Measurements from ENCODE around the gene GUCD1.
"Not testable (repeated sequence)": the region's sequence is repeated elsewhere in the genome, so short reads cannot be mapped to it uniquely, and the experiment has no call there.

Gene GUCD1

GRCh38 chr22:24595863-24596262 is 40.9 kb upstream of the GUCD1 start:
- peak; percentile 28 for DNase-seq (ENCODE audit: low read depth)
- H3K4me3 ChIP-seq (ENCODE audit: low read depth, low read length), result no peak overlapping the region
- TF ChIP-seq CTCF (IDR thresholded peaks at IDR 0.05; ENCODE audit: control insufficient read depth, extremely low read depth, insufficient read depth), result no peak

- H3K4me3 ChIP-seq (ENCODE audit: low read depth, low read length), result peak overlapping the region; percentile 41
- TF ChIP-seq CTCF (IDR thresholded peaks at IDR 0.05; ENCODE audit: control insufficient read depth, extremely low read depth, insufficient read depth), result no peak
Observed at GRCh38 chr22:24595228-24595627, 40.3 kb upstream of the GUCD1 start.

GRCh38 chr22:24594569-24595120 is 39.7 kb upstream of the GUCD1 start:
- H3K4me3 ChIP-seq (ENCODE audit: low read depth, low read length), result peak overlapping the region; percentile 41
- no peak for TF ChIP-seq CTCF (IDR thresholded peaks at IDR 0.05; ENCODE audit: control insufficient read depth, extremely low read depth, insufficient read depth)
- peak; percentile 63 for DNase-seq (ENCODE audit: low read depth)

More at GRCh38 chr22:24595228-24595627, 40.3 kb upstream of the GUCD1 start:
- no peak for DNase-seq (ENCODE audit: low read depth)

- peak; percentile 59 for DNase-seq (ENCODE audit: low read depth)
- no peak for TF ChIP-seq CTCF (IDR thresholded peaks at IDR 0.05; ENCODE audit: control insufficient read depth, extremely low read depth, insufficient read depth)
Observed at GRCh38 chr22:24593836-24594568, 39.1 kb upstream of the GUCD1 start.

GRCh38 chr22:24593559-24593835 is 38.6 kb upstream of the GUCD1 start:
- not testable (repeated sequence) for DNase-seq (ENCODE audit: low read depth)
- peak overlapping the region; percentile 60 for H3K4me3 ChIP-seq (ENCODE audit: low read depth, low read length)

More at GRCh38 chr22:24593836-24594568, 39.1 kb upstream of the GUCD1 start:
- no peak overlapping the region for H3K4me3 ChIP-seq (ENCODE audit: low read depth, low read length)

- DNase-seq (ENCODE audit: low read depth), result peak; percentile 57
- H3K4me3 ChIP-seq (ENCODE audit: low read depth, low read length), result peak within 1 kb of the TSS; percentile 60
- no peak for TF ChIP-seq CTCF (IDR thresholded peaks at IDR 0.05; ENCODE audit: control insufficient read depth, extremely low read depth, insufficient read depth)
Observed at GRCh38 chr22:24592851-24593558, 38.1 kb upstream of the GUCD1 start, which contains the start of gene LRRC75B. LRRC75B (minus strand) TSS chr22:24593073; CDS start chr22:24593039, 34 bp downstream.

- DNase-seq (ENCODE audit: low read depth), result no peak
- no peak for TF ChIP-seq CTCF (IDR thresholded peaks at IDR 0.05; ENCODE audit: control insufficient read depth, extremely low read depth, insufficient read depth)
- peak overlapping the region; percentile 60 for H3K4me3 ChIP-seq (ENCODE audit: low read depth, low read length)
Observed at GRCh38 chr22:24592058-24592850, 37.3 kb upstream of the GUCD1 start.

Data from LNCaP clone FGC (cell line).